Stimulated activated CD8-positive, alpha-beta memory T cell treated with anti-CD3 and anti-CD28 coated beads, Interleukin-7, amount 100 ng/mL, for 24 hours (primary cell): ENCODE measurements around the gene CCDC63.
A peak's percentile ranks its signal among the peaks of the same experiment; 100 is the strongest.
"Not testable (repeated sequence)": the region's sequence is repeated elsewhere in the genome, so short reads cannot be mapped to it uniquely, and the experiment has no call there.

Experiments used
- DNase-seq: peaks from one replicate; pipeline ENCODE4 v3.0.0-alpha.2; 2020; ENCODE audit warnings: low read depth

The CCDC63 gene

DNA sequence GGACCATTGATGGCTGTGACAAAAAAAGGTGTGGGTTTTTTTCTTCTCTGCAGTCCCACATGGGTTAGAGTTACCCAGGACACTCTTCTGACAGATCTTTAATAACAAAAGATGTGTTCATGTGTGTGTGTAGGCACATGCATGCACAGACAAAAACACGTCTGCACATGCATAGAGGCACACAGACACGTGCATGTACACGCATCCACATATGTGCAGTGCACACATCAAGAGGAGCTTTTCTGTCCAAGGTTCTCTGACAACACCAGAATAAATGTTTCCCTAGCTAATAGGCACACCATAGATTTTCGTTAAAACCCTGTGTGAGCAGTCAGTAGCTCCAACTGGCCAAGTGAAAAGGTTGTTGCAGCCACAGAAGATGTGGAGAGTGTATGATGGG lies 76.4 kb downstream of the CCDC63 start:
- no peak for DNase-seq

DNA sequence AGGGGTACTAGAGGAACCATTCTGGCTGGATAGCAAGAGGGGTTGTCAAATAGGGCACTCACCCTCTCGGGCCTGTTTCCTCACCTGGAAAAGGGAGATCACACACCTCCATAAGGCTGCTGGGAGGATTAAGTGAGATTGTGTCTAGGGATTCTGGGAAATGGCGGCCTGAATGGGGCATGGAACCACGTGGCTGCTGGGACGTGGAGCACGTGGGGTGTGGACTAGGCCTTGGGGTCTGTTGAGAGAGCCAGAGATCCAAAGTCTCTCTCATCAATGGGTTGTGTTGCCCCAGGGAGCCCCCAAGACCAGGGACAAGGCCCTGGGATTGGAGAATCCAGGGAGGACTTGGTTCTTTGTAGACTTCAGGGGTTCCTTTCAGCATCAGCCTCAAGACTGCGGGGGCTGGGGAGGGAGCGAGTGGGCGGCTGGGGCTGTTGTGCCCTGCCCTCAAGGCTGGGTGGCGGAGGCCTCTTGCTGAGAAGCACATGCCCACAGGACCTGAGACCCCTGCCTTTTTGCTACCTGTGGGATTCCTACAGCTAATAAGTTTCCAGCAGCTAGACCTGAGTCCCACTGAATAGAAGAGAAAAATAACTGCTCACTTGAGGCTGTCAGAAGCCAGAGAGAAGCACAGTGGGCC lies 77.0 kb downstream of the CCDC63 start:
- no peak for DNase-seq

- DNase-seq, result no peak
Observed at GRCh38 chr12:110927546-110927945, 80.8 kb downstream of the CCDC63 start.

- no peak for DNase-seq
Observed at GRCh38 chr12:110928700-110929099, 81.9 kb downstream of the CCDC63 start.

- DNase-seq, result no peak
Observed at GRCh38 chr12:110929818-110930217, 83.0 kb downstream of the CCDC63 start.

GRCh38 chr12:110930348-110931314 lies 83.8 kb downstream of the CCDC63 start:
- DNase-seq, result no peak

DNA sequence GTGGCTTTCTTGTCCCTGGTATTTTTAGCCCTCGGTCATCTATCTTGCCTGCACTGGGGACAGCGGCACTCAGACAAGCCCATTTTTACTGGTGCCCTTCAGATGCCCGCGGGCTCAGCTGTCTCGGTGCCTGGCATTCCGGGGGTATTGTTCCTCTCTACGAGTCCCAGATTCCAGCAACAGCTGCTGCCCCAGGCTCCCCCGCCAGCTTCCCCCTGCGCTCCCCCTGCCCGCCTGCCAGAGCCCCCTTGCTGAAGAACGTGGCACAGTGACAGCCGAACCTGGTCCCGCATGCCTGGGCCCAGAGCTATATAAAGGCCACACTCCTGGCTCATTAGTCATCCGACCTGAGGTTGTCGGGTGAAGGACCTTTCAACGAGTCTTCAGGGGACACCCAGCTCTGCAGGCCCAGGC lies 84.5 kb downstream of the CCDC63 start:
- DNase-seq, result no peak

DNA sequence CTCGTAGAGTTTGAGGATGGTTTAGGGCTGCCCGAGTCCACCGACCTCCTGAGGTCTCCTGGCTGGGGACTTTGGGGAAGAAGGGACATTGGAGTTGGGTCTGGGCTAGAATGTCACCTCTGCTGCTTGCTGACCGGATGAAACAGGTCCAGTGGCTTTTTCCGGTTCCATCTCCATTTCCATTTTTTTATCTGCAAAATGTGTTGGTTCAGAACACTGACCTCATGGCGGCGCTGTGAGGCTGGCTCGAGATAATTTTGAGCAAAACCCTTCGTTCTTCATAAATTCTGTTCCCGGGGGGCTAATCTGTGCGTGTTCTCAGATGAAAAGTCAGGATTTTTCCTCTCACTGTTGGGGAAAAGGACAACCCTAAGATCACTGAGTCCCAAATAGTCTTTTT lies 85.3 kb downstream of the CCDC63 start:
- DNase-seq, result no peak

DNA sequence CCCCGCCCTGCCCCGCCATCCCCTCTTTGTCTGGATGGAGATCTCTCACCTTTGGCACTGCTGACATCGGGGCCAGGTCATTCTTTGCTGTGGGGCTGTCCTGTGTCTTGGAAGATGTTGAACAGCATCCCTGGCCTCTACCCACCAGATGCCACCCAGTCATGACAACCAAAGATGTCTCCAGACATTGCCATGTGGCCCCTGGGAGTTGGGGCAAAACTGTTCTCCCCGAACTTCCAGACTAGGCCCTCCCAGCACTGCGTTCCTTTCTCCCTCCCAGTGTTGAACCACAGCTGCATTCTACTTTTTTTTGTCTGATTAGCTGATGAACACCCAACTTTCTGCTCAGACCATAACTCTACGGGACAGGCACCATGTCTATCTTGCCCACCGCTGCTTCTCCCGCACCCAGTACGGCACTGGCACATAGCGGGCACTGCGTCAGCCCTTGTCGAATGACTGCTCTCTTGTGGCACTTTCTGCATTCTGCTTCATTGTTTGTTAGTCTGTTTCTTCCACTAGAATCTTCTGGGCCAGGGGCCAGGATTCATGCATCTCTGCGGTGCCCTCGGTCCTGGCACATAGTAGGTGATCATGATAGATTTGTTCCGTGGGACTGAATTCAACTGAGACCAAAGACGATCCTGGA lies 86.7 kb downstream of the CCDC63 start:
- no peak for DNase-seq

- DNase-seq, result no peak
Observed at GRCh38 chr12:110934093-110934852, 87.5 kb downstream of the CCDC63 start.

- DNase-seq, result no peak
Observed at GRCh38 chr12:110935588-110935987, 88.8 kb downstream of the CCDC63 start.

DNA sequence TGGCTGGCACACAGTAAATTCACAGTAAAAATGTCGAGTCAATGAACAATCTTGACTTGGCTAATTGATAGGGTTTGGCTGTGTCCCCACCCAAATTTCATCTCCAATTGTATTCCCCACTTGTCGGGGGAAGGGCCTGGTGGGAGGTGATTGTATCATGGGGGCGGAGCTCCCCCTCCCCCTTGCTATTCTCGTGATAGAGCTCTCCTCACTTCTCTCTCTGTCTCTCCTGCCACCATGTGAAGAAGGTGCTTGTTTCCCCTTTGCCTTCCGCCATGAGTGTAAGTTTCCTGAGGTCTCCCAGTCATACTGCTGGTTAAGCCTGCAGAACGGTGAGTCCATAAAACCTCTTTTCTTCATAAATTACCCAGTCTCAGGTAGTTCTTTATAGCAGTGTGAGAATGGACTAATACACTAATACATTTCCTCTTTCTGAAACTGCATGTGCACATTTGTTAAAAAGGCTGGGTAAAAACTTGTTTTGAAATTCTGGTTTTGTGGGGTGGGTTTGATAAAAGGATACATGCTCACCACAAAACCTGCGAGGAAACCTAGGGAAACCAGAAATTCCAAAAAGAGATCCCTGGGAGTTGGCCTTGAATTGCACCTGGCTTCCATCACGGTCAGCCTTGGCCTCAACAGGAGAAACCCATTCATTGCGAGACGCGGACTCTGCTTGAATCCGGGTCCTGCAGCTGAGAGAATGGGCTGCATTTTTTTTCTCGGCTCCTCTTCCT lies 89.7 kb downstream of the CCDC63 start:
- no peak for DNase-seq

DNA sequence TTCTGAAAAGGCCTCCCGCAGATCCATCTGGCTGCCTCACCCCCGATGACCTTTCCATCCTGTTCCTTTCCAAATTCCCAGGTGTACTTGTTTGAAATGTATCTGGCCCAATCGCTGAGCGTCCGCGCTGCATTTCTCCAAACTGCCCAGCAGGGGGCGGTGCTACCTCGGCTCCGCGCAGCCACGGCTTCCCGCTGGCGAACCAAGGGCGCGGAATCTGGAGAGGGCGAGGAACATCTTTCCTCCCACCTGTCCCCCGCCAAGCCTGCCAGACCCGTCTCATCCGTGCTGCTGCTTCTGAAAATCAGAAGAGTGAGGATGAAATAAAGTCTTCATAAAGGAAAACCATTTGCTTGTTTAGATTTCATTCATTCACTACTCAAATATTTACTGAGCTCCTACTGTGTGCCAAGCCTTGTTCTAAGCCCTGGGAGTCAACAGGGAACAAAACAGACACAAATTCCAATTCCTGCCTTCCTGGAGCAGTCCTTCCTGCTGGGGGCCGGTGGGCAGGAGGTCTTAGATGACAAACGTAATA lies 90.4 kb downstream of the CCDC63 start:
- DNase-seq, result peak; percentile 14

DNA sequence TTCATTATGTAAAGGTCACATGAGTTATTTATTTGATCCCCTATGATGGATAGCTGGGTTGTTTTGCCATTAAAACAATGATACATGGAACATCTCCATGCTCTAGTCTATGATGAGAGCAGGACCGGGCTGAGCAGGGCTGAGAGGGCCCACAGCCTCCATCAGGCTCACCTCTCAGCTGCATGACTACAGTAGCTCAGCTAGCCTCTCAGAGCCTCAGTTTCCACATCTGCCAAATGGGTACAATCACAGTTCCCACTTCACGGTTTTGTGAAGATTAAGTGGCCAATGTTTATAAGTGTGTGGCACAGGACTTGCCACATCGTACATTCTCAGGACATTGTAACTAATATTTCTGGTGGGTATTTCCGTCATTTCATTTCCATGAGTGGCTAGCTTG lies 93.5 kb downstream of the CCDC63 start:
- no peak for DNase-seq

DNA sequence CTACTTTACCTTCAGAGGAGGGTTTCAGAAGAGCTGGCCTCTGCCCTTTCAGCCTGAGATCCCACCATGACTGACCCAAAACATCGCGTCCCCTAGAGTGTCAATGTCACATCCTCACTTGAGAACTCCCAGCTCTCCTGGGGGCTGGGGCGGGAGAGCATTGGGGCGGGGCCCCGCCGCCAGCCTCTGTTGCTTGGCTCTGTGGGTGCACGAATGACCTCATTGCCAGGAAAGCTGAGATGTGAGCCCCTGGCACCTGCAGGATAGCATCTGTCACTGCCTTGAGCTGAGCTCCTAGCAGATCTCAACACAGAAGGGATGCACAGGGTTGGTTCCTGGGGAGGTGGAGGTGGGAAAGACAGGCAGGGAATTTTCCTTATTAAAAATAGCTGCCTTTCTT lies 94.1 kb downstream of the CCDC63 start:
- DNase-seq, result no peak

DNA sequence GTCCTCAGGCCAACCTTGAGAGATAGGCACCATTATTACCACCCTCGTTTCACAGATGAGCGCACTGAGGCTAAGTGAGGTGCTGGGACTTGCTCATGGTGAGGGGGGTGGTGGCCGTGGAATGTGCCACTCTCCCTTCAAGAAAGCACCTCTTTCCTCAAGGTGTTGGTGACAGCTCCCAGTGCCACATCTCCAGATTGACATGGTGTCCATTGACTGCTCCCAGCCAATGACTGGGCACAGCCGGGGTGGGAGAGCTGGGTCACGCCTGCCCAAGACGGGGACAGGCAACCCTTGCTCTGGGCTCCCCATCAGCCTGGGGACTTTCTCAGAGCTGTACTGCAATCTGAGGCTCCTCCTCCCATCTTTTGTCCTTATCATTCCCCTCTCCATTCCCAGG lies 94.6 kb downstream of the CCDC63 start:
- DNase-seq, result no peak

- no peak for DNase-seq
Observed at GRCh38 chr12:110943373-110943772, 96.6 kb downstream of the CCDC63 start.

GRCh38 chr12:110948041-110948440 lies 101.3 kb downstream of the CCDC63 start:
- DNase-seq, result no peak

- not testable (repeated sequence) for DNase-seq
Observed at GRCh38 chr12:110950466-110950865, 103.7 kb downstream of the CCDC63 start.

- not testable (repeated sequence) for DNase-seq
Observed at GRCh38 chr12:110950867-110951266, 104.1 kb downstream of the CCDC63 start.
